ENCODE results near the gene ADCY4.

DNA sequence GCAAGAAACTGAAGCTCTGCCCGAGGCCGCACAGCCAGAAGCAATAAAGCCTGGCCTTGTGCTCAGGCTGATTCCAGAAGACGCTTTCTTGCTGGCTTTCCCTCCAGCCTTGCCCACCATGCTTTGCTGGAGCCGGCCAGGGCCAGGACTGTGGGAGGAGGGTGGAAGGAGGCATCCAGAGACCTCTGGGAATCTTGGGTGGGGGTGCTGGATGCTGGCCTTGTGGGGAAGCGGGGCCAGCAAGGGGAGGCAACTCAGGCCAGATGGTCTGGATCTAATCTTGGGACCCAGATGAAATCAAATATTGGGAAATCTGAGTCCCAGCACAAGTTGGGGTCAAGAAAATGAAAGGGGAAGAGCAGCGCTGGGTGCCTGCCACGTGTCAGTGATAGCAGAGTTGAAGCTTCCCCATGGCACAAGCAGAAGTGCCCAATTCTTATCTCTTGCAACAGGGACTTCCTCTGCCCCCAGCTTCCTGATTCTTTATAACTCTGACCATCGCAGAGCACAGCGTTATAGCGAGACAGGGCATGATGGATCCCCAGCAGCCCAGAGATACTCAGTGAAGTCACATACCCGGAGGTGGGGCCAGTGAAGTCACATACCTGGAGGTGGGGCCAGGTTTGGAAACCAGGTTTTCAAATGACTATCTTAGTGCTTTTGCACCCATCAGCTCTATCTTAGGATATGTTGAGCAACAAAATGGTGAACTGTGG, 57.1 kb downstream of the ADCY4 start:
- TF ChIP-seq, protein P1, sequence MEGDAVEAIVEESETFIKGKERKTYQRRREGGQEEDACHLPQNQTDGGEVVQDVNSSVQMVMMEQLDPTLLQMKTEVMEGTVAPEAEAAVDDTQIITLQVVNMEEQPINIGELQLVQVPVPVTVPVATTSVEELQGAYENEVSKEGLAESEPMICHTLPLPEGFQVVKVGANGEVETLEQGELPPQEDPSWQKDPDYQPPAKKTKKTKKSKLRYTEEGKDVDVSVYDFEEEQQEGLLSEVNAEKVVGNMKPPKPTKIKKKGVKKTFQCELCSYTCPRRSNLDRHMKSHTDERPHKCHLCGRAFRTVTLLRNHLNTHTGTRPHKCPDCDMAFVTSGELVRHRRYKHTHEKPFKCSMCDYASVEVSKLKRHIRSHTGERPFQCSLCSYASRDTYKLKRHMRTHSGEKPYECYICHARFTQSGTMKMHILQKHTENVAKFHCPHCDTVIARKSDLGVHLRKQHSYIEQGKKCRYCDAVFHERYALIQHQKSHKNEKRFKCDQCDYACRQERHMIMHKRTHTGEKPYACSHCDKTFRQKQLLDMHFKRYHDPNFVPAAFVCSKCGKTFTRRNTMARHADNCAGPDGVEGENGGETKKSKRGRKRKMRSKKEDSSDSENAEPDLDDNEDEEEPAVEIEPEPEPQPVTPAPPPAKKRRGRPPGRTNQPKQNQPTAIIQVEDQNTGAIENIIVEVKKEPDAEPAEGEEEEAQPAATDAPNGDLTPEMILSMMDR (IDR thresholded peaks at IDR 0.05) = no peak
- no peak for TF ChIP-seq EZH2 (IDR thresholded peaks at IDR 0.05; ENCODE audit: borderline replicate concordance, insufficient read depth, low read depth, low read length, poor library complexity, severe bottlenecking)

All from B cell (primary cell).